ENCODE data around the gene TP53BP2. TPM values are rescaled to one million over a fixed set of nuclear protein-coding genes. Genes with fewer than 3 reads are reported as not detected.

The TP53BP2 gene
- total RNA-seq, 1 donor from 2014 or later: 162 TPM

GRCh38 chr1:223748773-223749733 is 96.7 kb downstream of the TP53BP2 start:
- peak overlapping the region; percentile 50 to 80 for H3K27ac ChIP-seq
- peaks cover 9 to 21% of the 10 kb centered on the region in 2 donors for H3K4me1 ChIP-seq
- peak in 1 of 2 donors; percentile 84 for DNase-seq (ENCODE audit: low spot score in 2 of 2)
- intact Hi-C loops (cut with DNase I): loop anchor here (1.0 kb wide), 2 partner anchors 37 to 51 kb away; partner anchors contain the start of gene CAPN2
- peak; percentile 91 to 94 (median 94) for TF ChIP-seq CTCF (IDR thresholded peaks at IDR 0.05)
- no peaks in the 10 kb centered on the region for H3K27me3 ChIP-seq
- H3K4me3 ChIP-seq: peak overlapping the region; percentile 43 to 61
- no peaks in the 10 kb centered on the region for H3K9me3 ChIP-seq
- peaks cover 66 to 71% of the 10 kb centered on the region in 2 donors for H3K36me3 ChIP-seq

- DNase-seq (ENCODE audit: low spot score in 2 of 2): no peak
- Histone ChIP-seq H3K36me3 (peaks cover 66 to 69% of the 10 kb centered on the region in 2 donors), H3K4me1 (peaks cover 9 to 21% of the 10 kb centered on the region in 2 donors), H3K27ac (peak overlapping the region; percentile 50 to 80), H3K27me3 (no peaks in the 10 kb centered on the region), H3K9me3 (no peaks in the 10 kb centered on the region), H3K4me3 (peak overlapping the region; percentile 43 to 61)
- intact Hi-C loops (cut with DNase I): no loop called here
- no peak for TF ChIP-seq CTCF (IDR thresholded peaks at IDR 0.05)
Measured at GRCh38 chr1:223748405-223748772, 97.4 kb downstream of the TP53BP2 start.

- Histone ChIP-seq H3K9me3 (no peaks in the 10 kb centered on the region), H3K27ac (peak overlapping the region; percentile 50 to 80), H3K4me1 (peaks cover 9 to 21% of the 10 kb centered on the region in 2 donors), H3K36me3 (peaks cover 65 to 66% of the 10 kb centered on the region in 2 donors), H3K4me3 (no peak overlapping the region), H3K27me3 (no peaks in the 10 kb centered on the region)
- no peak for DNase-seq (ENCODE audit: low spot score in 2 of 2)
- no peak for TF ChIP-seq CTCF (IDR thresholded peaks at IDR 0.05)
- intact Hi-C loops (cut with DNase I): no loop called here
Measured at GRCh38 chr1:223747838-223748335, 97.9 kb downstream of the TP53BP2 start.

- Histone ChIP-seq H3K9me3 (no peaks in the 10 kb centered on the region), H3K36me3 (peaks cover 43 to 46% of the 10 kb centered on the region in 2 donors), H3K27me3 (no peaks in the 10 kb centered on the region), H3K4me3 (no peak overlapping the region), H3K27ac (no peak overlapping the region), H3K4me1 (peaks cover 9 to 21% of the 10 kb centered on the region in 2 donors)
- DNase-seq (ENCODE audit: low spot score in 2 of 2): no peak
- intact Hi-C loops (cut with DNase I): no loop called here
- TF ChIP-seq CTCF (IDR thresholded peaks at IDR 0.05): no peak
Measured at GRCh38 chr1:223745731-223746130, 100.0 kb downstream of the TP53BP2 start.

GRCh38 chr1:223742856-223743517 is 102.8 kb downstream of the TP53BP2 start:
- H3K9me3 ChIP-seq: no peaks in the 10 kb centered on the region
- H3K4me3 ChIP-seq: no peak overlapping the region
- no peak overlapping the region for H3K27ac ChIP-seq
- no peak for TF ChIP-seq CTCF (IDR thresholded peaks at IDR 0.05)
- peaks cover 32 to 33% of the 10 kb centered on the region in 2 donors for H3K36me3 ChIP-seq
- H3K27me3 ChIP-seq: no peaks in the 10 kb centered on the region
- intact Hi-C loops (cut with DNase I): no loop called here
- H3K4me1 ChIP-seq: peaks cover 4 to 31% of the 10 kb centered on the region in 2 donors
- no peak for DNase-seq (ENCODE audit: low spot score in 2 of 2)
